Measurements from ENCODE around the gene COL17A1.

Gene COL17A1

DNA sequence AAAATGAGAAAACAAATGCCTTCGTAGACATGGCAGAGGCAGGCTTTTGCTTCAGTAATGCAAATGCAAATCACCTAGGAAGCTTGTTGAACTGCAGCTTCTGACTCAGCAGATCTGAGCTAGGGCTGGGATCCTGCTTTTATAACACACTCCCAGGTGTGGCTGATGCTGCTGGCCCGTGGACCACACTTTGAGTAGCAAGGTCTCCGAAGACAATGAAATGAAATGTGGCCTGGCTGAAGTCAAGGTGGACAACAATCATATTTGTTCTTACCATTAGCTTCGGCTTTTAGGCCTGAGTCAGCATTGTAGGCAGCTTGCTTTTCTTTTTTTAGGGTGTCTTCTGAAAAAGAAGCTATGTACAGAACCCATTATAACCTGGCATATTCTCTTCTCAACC lies 26.3 kb downstream of the COL17A1 start:
- H2AK5ac ChIP-seq (ENCODE audit: low read length, severe bottlenecking): no peak overlapping the region
- H3K27ac ChIP-seq (ENCODE audit: low read length, poor library complexity, severe bottlenecking): no peak overlapping the region
- H3K4me1 ChIP-seq (ENCODE audit: control insufficient read depth, insufficient read depth, low read depth, low read length): peaks cover 3% of the 10 kb centered on the region
- no peaks in the 10 kb centered on the region for H3K36me3 ChIP-seq (ENCODE audit: control insufficient read depth in 1 of 2, insufficient read depth in 2 of 2, low read depth in 1 of 2, low read length in 2 of 2)
- 73% methylated on average over 4 of the region's 4 CpGs for WGBS
- no peak overlapping the region for H3K4me2 ChIP-seq (ENCODE audit: low read length, poor library complexity, severe bottlenecking)
- H3K4me3 ChIP-seq (ENCODE audit: insufficient read depth in 1 of 2, low read depth in 1 of 2, low read length in 2 of 2): no peak overlapping the region
- no peak overlapping the region for H2BK15ac ChIP-seq (ENCODE audit: low read depth, poor library complexity, severe bottlenecking)
- no peak overlapping the region for H3K23ac ChIP-seq (ENCODE audit: low read length in 2 of 2)
- no peak overlapping the region for H2BK120ac ChIP-seq (ENCODE audit: low read depth, low read length)
- H3K14ac ChIP-seq (ENCODE audit: low read length in 2 of 2): no peak overlapping the region
- no peak overlapping the region for H3K9ac ChIP-seq (ENCODE audit: low read length)
- no peak overlapping the region for H2AFZ ChIP-seq (ENCODE audit: low read depth, low read length)
- H3K4ac ChIP-seq (ENCODE audit: low read depth in 1 of 2, low read length in 2 of 2): no peak overlapping the region
- no peaks in the 10 kb centered on the region for H3K9me3 ChIP-seq (ENCODE audit: control insufficient read depth, low read length)
- DNase-seq: no peak
- H2BK5ac ChIP-seq (ENCODE audit: low read depth, low read length, poor library complexity, severe bottlenecking): no peak overlapping the region
- no peak overlapping the region for H2BK12ac ChIP-seq (ENCODE audit: low read length in 2 of 2)
- no peak overlapping the region for H4K91ac ChIP-seq (ENCODE audit: low read length)
- H3K18ac ChIP-seq (ENCODE audit: low read depth in 1 of 2, low read length in 2 of 2): no peak overlapping the region
- no peaks in the 10 kb centered on the region for H3K27me3 ChIP-seq (ENCODE audit: control insufficient read depth in 1 of 2, insufficient read depth in 1 of 2, low read length in 2 of 2)
- H4K8ac ChIP-seq (ENCODE audit: low read length): no peak overlapping the region
- no peaks in the 10 kb centered on the region for H3K79me1 ChIP-seq (replicated peaks; ENCODE audit: low read length, poor library complexity, severe bottlenecking)

GRCh38 chr10:104057717-104058116 lies 28.0 kb downstream of the COL17A1 start:
- Histone ChIP-seq H2AK5ac (ENCODE audit: low read length, severe bottlenecking) (no peak overlapping the region), H3K36me3 (ENCODE audit: control insufficient read depth in 1 of 2, insufficient read depth in 2 of 2, low read depth in 1 of 2, low read length in 2 of 2) (no peaks in the 10 kb centered on the region), H3K4me3 (ENCODE audit: insufficient read depth in 1 of 2, low read depth in 1 of 2, low read length in 2 of 2) (no peak overlapping the region), H3K79me1 (replicated peaks; ENCODE audit: low read length, poor library complexity, severe bottlenecking) (no peaks in the 10 kb centered on the region), H2BK12ac (ENCODE audit: low read length in 2 of 2) (no peak overlapping the region), H3K4ac (ENCODE audit: low read depth in 1 of 2, low read length in 2 of 2) (no peak overlapping the region), H3K27me3 (ENCODE audit: control insufficient read depth in 1 of 2, insufficient read depth in 1 of 2, low read length in 2 of 2) (no peaks in the 10 kb centered on the region), H3K4me1 (ENCODE audit: control insufficient read depth, insufficient read depth, low read depth, low read length) (peaks cover 3% of the 10 kb centered on the region), H3K9ac (ENCODE audit: low read length) (no peak overlapping the region), H3K14ac (ENCODE audit: low read length in 2 of 2) (no peak overlapping the region), H3K23ac (ENCODE audit: low read length in 2 of 2) (no peak overlapping the region), H2BK5ac (ENCODE audit: low read depth, low read length, poor library complexity, severe bottlenecking) (no peak overlapping the region), H3K18ac (ENCODE audit: low read depth in 1 of 2, low read length in 2 of 2) (no peak overlapping the region), H2AFZ (ENCODE audit: low read depth, low read length) (no peak overlapping the region), H2BK15ac (ENCODE audit: low read depth, poor library complexity, severe bottlenecking) (no peak overlapping the region), H3K9me3 (ENCODE audit: control insufficient read depth, low read length) (no peaks in the 10 kb centered on the region), H3K27ac (ENCODE audit: low read length, poor library complexity, severe bottlenecking) (no peak overlapping the region), H3K4me2 (ENCODE audit: low read length, poor library complexity, severe bottlenecking) (no peak overlapping the region), H2BK120ac (ENCODE audit: low read depth, low read length) (no peak overlapping the region), H4K91ac (ENCODE audit: low read length) (no peak overlapping the region), H4K8ac (ENCODE audit: low read length) (no peak overlapping the region)
- DNase-seq: no peak
- WGBS: 76% methylated on average over 6 of the region's 6 CpGs

GRCh38 chr10:104056619-104057273 lies 28.9 kb downstream of the COL17A1 start:
- H3K79me1 ChIP-seq (replicated peaks; ENCODE audit: low read length, poor library complexity, severe bottlenecking): no peaks in the 10 kb centered on the region
- no peak overlapping the region for H2BK5ac ChIP-seq (ENCODE audit: low read depth, low read length, poor library complexity, severe bottlenecking)

GRCh38 chr10:104054430-104054829 lies 31.2 kb downstream of the COL17A1 start:
- no peak overlapping the region for H2BK5ac ChIP-seq (ENCODE audit: low read depth, low read length, poor library complexity, severe bottlenecking)
- peaks cover 3% of the 10 kb centered on the region for H3K4me1 ChIP-seq (ENCODE audit: control insufficient read depth, insufficient read depth, low read depth, low read length)

More at GRCh38 chr10:104056619-104057273, 28.9 kb downstream of the COL17A1 start:
- Histone ChIP-seq H2BK12ac (ENCODE audit: low read length in 2 of 2) (no peak overlapping the region), H4K91ac (ENCODE audit: low read length) (no peak overlapping the region), H3K4me2 (ENCODE audit: low read length, poor library complexity, severe bottlenecking) (no peak overlapping the region), H3K4me3 (ENCODE audit: insufficient read depth in 1 of 2, low read depth in 1 of 2, low read length in 2 of 2) (no peak overlapping the region), H2BK15ac (ENCODE audit: low read depth, poor library complexity, severe bottlenecking) (no peak overlapping the region), H3K18ac (ENCODE audit: low read depth in 1 of 2, low read length in 2 of 2) (no peak overlapping the region), H2AFZ (ENCODE audit: low read depth, low read length) (no peak overlapping the region), H3K27ac (ENCODE audit: low read length, poor library complexity, severe bottlenecking) (no peak overlapping the region), H3K14ac (ENCODE audit: low read length in 2 of 2) (no peak overlapping the region), H3K9ac (ENCODE audit: low read length) (no peak overlapping the region), H3K9me3 (ENCODE audit: control insufficient read depth, low read length) (no peaks in the 10 kb centered on the region), H2BK120ac (ENCODE audit: low read depth, low read length) (no peak overlapping the region), H3K4ac (ENCODE audit: low read depth in 1 of 2, low read length in 2 of 2) (no peak overlapping the region), H3K23ac (ENCODE audit: low read length in 2 of 2) (no peak overlapping the region), H3K4me1 (ENCODE audit: control insufficient read depth, insufficient read depth, low read depth, low read length) (peaks cover 3% of the 10 kb centered on the region), H3K27me3 (ENCODE audit: control insufficient read depth in 1 of 2, insufficient read depth in 1 of 2, low read length in 2 of 2) (no peaks in the 10 kb centered on the region), H3K36me3 (ENCODE audit: control insufficient read depth in 1 of 2, insufficient read depth in 2 of 2, low read depth in 1 of 2, low read length in 2 of 2) (no peaks in the 10 kb centered on the region), H4K8ac (ENCODE audit: low read length) (no peak overlapping the region), H2AK5ac (ENCODE audit: low read length, severe bottlenecking) (no peak overlapping the region)
- DNase-seq: no peak
- WGBS: 85% methylated on average over 14 of the region's 14 CpGs

More at GRCh38 chr10:104054430-104054829, 31.2 kb downstream of the COL17A1 start:
- Histone ChIP-seq H2BK12ac (ENCODE audit: low read length in 2 of 2) (no peak overlapping the region), H2BK120ac (ENCODE audit: low read depth, low read length) (no peak overlapping the region), H2AFZ (ENCODE audit: low read depth, low read length) (no peak overlapping the region), H2AK5ac (ENCODE audit: low read length, severe bottlenecking) (no peak overlapping the region), H3K14ac (ENCODE audit: low read length in 2 of 2) (no peak overlapping the region), H3K27me3 (ENCODE audit: control insufficient read depth in 1 of 2, insufficient read depth in 1 of 2, low read length in 2 of 2) (no peaks in the 10 kb centered on the region), H3K9me3 (ENCODE audit: control insufficient read depth, low read length) (no peaks in the 10 kb centered on the region), H3K36me3 (ENCODE audit: control insufficient read depth in 1 of 2, insufficient read depth in 2 of 2, low read depth in 1 of 2, low read length in 2 of 2) (no peaks in the 10 kb centered on the region), H3K4ac (ENCODE audit: low read depth in 1 of 2, low read length in 2 of 2) (no peak overlapping the region), H3K4me3 (ENCODE audit: insufficient read depth in 1 of 2, low read depth in 1 of 2, low read length in 2 of 2) (no peak overlapping the region), H4K8ac (ENCODE audit: low read length) (no peak overlapping the region), H3K4me2 (ENCODE audit: low read length, poor library complexity, severe bottlenecking) (no peak overlapping the region), H4K91ac (ENCODE audit: low read length) (no peak overlapping the region), H3K79me1 (replicated peaks; ENCODE audit: low read length, poor library complexity, severe bottlenecking) (no peaks in the 10 kb centered on the region), H3K27ac (ENCODE audit: low read length, poor library complexity, severe bottlenecking) (no peak overlapping the region), H2BK15ac (ENCODE audit: low read depth, poor library complexity, severe bottlenecking) (no peak overlapping the region), H3K23ac (ENCODE audit: low read length in 2 of 2) (no peak overlapping the region), H3K18ac (ENCODE audit: low read depth in 1 of 2, low read length in 2 of 2) (no peak overlapping the region), H3K9ac (ENCODE audit: low read length) (no peak overlapping the region)
- WGBS: 67% methylated on average over 8 of the region's 8 CpGs
- no peak for DNase-seq
